Measurements from ENCODE around the gene OSBPL5. TPM values are rescaled to one million over a fixed set of nuclear protein-coding genes. Genes with fewer than 3 reads are reported as not detected.
A peak's percentile ranks its signal among the peaks of the same experiment; 100 is the strongest.

The OSBPL5 gene
- total RNA-seq, 1 experiment from 2014 or later: 16.1 TPM

DNA sequence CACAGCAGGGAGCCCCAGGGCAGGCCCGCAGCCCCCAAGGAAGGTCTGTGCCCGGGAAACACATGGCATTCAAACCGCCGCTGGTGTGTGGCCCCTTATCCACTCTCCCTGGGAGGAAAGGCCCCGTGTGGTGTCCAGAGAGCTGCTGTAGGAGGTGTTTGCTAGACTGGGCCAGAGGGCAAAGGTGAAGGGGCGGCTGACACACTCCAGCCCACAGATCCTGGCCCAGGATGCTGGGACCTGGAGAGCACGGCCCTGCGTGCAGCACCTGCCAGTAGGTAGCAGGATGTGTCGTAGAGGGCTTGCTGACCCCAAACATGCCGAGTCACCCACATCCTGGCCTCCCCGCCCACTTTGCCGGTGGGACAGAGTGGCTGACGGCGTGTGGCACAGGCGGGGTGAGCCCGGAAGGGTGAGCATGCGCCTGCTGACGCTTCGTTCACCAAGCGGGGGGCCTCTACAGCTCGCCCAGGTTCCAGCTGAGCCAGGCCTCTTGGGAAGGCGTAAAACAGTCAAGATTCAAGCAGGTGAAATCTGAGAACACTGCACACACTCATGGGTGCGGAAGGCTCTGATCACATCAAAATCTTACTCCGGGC is 11.0 kb downstream of the OSBPL5 start:
- WGBS (ENCODE audit: extremely low coverage, insufficient read length, low lambda C conversion rate): no CpG with 5 or more reads among the region's 24 CpGs
- Histone ChIP-seq H3K4me1 (ENCODE audit: insufficient read depth, low read length) (no peaks in the 10 kb centered on the region; the same call in 1 of the 2 replicates), H3K9me3 (ENCODE audit: control insufficient read depth, low read depth, low read length) (no peaks in the 10 kb centered on the region), H3K56ac (ENCODE audit: insufficient read length, low read depth, low read length) (no peak overlapping the region), H4K8ac (replicated peaks; ENCODE audit: insufficient read length, low read depth, low read length) (no peak overlapping the region), H2AFZ (ENCODE audit: low read length) (no peak overlapping the region), H4K5ac (ENCODE audit: insufficient read length, low read depth, low read length) (no peak overlapping the region), H2AK5ac (ENCODE audit: insufficient read length, low read length) (no peak overlapping the region), H3K23ac (ENCODE audit: insufficient read length, low read depth, low read length) (no peak overlapping the region), H3K27ac (ENCODE audit: insufficient read length, low read depth, low read length) (no peak overlapping the region), H3K9ac (ENCODE audit: extremely low read depth, insufficient read length, low read length) (no peak overlapping the region), H2BK5ac (ENCODE audit: insufficient read length, low read length) (no peak overlapping the region), H2BK120ac (ENCODE audit: low read depth, low read length, poor library complexity, severe bottlenecking) (no peak overlapping the region), H3K14ac (ENCODE audit: insufficient read depth, low read length) (peak overlapping the region; percentile 31; the same call in 1 of the 2 replicates), H3K79me2 (ENCODE audit: insufficient read depth, low read length) (no peaks in the 10 kb centered on the region), H3K4me2 (ENCODE audit: insufficient read depth, insufficient read length, low read length) (no peak overlapping the region), H3K4ac (ENCODE audit: low read depth, low read length) (no peak overlapping the region), H3K27me3 (ENCODE audit: insufficient read depth, low read length) (no peaks in the 10 kb centered on the region), H3K18ac (ENCODE audit: insufficient read length, low read depth, low read length) (peak overlapping the region; percentile 16), H3K23me2 (ENCODE audit: insufficient read length, low read depth, low read length, poor library complexity, severe bottlenecking) (no peaks in the 10 kb centered on the region), H2BK15ac (ENCODE audit: low read depth, low read length) (no peak overlapping the region), H3K79me1 (ENCODE audit: insufficient read depth, low read depth, low read length, poor library complexity, severe bottlenecking) (no peaks in the 10 kb centered on the region), H4K20me1 (ENCODE audit: control insufficient read depth, insufficient read depth, insufficient read length) (no peaks in the 10 kb centered on the region), H4K91ac (ENCODE audit: insufficient read length, low read depth, low read length) (no peak overlapping the region), H2BK12ac (ENCODE audit: insufficient read length, low read depth, low read length) (no peak overlapping the region), H3T11ph (ENCODE audit: low read length) (no peak overlapping the region), H2BK20ac (ENCODE audit: low read depth, low read length, poor library complexity, severe bottlenecking) (no peak overlapping the region)
- Mint-ChIP-seq H3K27me3 (ENCODE audit: low read depth) (peaks cover 2% of the 10 kb centered on the region; the same call in 1 of the 2 replicates), H3K9me3 (no peaks in the 10 kb centered on the region), H3K4me1 (peaks cover 52 to 63% of the 10 kb centered on the region in 2 experiments), H3K36me3 (ENCODE audit: insufficient read depth in 1 of 3, low read depth in 3 of 3) (peaks cover 2 to 4% (median 2%) of the 10 kb centered on the region in 3 experiments; a peak in 4 of 7 replicates), H3K4me3 (no peak overlapping the region), H3K27ac (no peak overlapping the region)
- TF ChIP-seq, protein P1, sequence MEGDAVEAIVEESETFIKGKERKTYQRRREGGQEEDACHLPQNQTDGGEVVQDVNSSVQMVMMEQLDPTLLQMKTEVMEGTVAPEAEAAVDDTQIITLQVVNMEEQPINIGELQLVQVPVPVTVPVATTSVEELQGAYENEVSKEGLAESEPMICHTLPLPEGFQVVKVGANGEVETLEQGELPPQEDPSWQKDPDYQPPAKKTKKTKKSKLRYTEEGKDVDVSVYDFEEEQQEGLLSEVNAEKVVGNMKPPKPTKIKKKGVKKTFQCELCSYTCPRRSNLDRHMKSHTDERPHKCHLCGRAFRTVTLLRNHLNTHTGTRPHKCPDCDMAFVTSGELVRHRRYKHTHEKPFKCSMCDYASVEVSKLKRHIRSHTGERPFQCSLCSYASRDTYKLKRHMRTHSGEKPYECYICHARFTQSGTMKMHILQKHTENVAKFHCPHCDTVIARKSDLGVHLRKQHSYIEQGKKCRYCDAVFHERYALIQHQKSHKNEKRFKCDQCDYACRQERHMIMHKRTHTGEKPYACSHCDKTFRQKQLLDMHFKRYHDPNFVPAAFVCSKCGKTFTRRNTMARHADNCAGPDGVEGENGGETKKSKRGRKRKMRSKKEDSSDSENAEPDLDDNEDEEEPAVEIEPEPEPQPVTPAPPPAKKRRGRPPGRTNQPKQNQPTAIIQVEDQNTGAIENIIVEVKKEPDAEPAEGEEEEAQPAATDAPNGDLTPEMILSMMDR (conservative IDR thresholded peaks at IDR 0.05): no peak
- DNase-seq: no peak
